NT2/D1 (cell line): ENCODE results near the gene ACRBP.
A peak's percentile ranks its signal among the peaks of the same experiment; 100 is the strongest.

Experiments
- DNase-seq: peaks from one replicate; pipeline ENCODE4 v3.0.0-alpha.2; 2011; ENCODE audit warnings: low read depth, low spot score
- H3K27me3 ChIP-seq: 2 replicates; pipeline ENCODE4 v1.6.0; 2011; ENCODE audit warnings: mild to moderate bottlenecking; ENCODE audit not compliant: insufficient read length, insufficient read depth
- H3K36me3 ChIP-seq: 2 replicates; pipeline ENCODE4 v1.6.1; 2011; ENCODE audit warnings: mild to moderate bottlenecking, low read length, mixed read lengths; ENCODE audit not compliant: insufficient read depth, insufficient read length
- H3K4me1 ChIP-seq: 2 replicates; pipeline ENCODE4 v1.5.1; 2011; ENCODE audit not compliant: insufficient read depth, insufficient read length
- H3K4me3 ChIP-seq: 2 replicates; pipeline ENCODE4 v1.5.1; 2011; ENCODE audit warnings: low read depth; ENCODE audit not compliant: insufficient read length
- H3K9ac ChIP-seq: 2 replicates; pipeline ENCODE4 v1.6.0; 2011; ENCODE audit warnings: low read depth; ENCODE audit not compliant: insufficient read length
- H3K9me3 ChIP-seq: 2 replicates; pipeline ENCODE4 v1.5.1; 2011; ENCODE audit warnings: mild to moderate bottlenecking, low read length; ENCODE audit not compliant: insufficient read depth
- SUZ12 ChIP-seq: IDR thresholded peaks from 2 replicates; pipeline ENCODE4 v1.6.1; 2011; ENCODE audit not compliant: insufficient read length, insufficient read depth; ENCODE audit errors: extremely low read depth
- YY1 ChIP-seq: IDR thresholded peaks from 2 replicates; pipeline ENCODE4 v1.6.1; 2011; ENCODE audit not compliant: insufficient read length, insufficient read depth
- ZNF274 ChIP-seq: IDR thresholded peaks from 2 replicates; pipeline ENCODE4 v1.6.1; 2011; ENCODE audit warnings: mild to moderate bottlenecking, low read depth, low read length

The ACRBP gene

GRCh38 chr12:6688999-6689882 lies 42.0 kb upstream of the ACRBP start, which contains the start of gene ZNF384:
TSS of gene ZNF384 (minus strand) at chr12:6689375. CDS start at chr12:6679520, 9,855 bp downstream.
- Histone ChIP-seq H3K27me3 (no peaks in the 10 kb centered on the region), H3K4me1 (peaks cover 8% of the 10 kb centered on the region), H3K36me3 (peaks cover 50% of the 10 kb centered on the region), H3K4me3 (peak within 1 kb of the TSS; percentile 94), H3K9ac (peak within 1 kb of the TSS; percentile 99), H3K9me3 (peaks cover 8% of the 10 kb centered on the region; the same call in 1 of the 2 replicates)
- TF ChIP-seq YY1 (no peak), ZNF274 (no peak), SUZ12 (no peak)
- DNase-seq, result peak; percentile 100

- peak; percentile 43 for DNase-seq
- no peak for TF ChIP-seq SUZ12
- TF ChIP-seq YY1, result no peak
- TF ChIP-seq ZNF274, result no peak
- peak overlapping the region; percentile 99 for H3K9ac ChIP-seq
- H3K4me3 ChIP-seq, result peak overlapping the region; percentile 94
- no peaks in the 10 kb centered on the region for H3K27me3 ChIP-seq
- peaks cover 8% of the 10 kb centered on the region; the same call in 1 of the 2 replicates for H3K9me3 ChIP-seq
- H3K36me3 ChIP-seq, result peaks cover 52% of the 10 kb centered on the region
- H3K4me1 ChIP-seq, result peaks cover 8% of the 10 kb centered on the region
These were observed 41.3 kb upstream of the ACRBP start for GRCh38 chr12:6688543-6688998.

GRCh38 chr12:6685814-6686213 lies 38.6 kb upstream of the ACRBP start:
- Histone ChIP-seq H3K9ac (no peak overlapping the region), H3K4me1 (peaks cover 2% of the 10 kb centered on the region), H3K4me3 (no peak overlapping the region), H3K36me3 (peaks cover 59% of the 10 kb centered on the region), H3K9me3 (no peaks in the 10 kb centered on the region), H3K27me3 (no peaks in the 10 kb centered on the region)
- DNase-seq, result no peak
- no peak for TF ChIP-seq ZNF274
- TF ChIP-seq YY1, result no peak
- no peak for TF ChIP-seq SUZ12

GRCh38 chr12:6684609-6685008 lies 37.4 kb upstream of the ACRBP start:
- no peak for TF ChIP-seq SUZ12
- no peak for TF ChIP-seq ZNF274
- TF ChIP-seq YY1, result no peak
- peak; percentile 76 for DNase-seq

GRCh38 chr12:6676962-6677361 lies 29.7 kb upstream of the ACRBP start:
- peaks cover 98% of the 10 kb centered on the region for H3K36me3 ChIP-seq
- H3K9ac ChIP-seq, result no peak overlapping the region
- DNase-seq, result no peak
- TF ChIP-seq ZNF274 (no peak), YY1 (no peak), SUZ12 (no peak)
- no peaks in the 10 kb centered on the region for H3K4me1 ChIP-seq
- H3K27me3 ChIP-seq, result no peaks in the 10 kb centered on the region
- H3K9me3 ChIP-seq, result no peaks in the 10 kb centered on the region
- H3K4me3 ChIP-seq, result no peak overlapping the region

More at GRCh38 chr12:6684609-6685008, 37.4 kb upstream of the ACRBP start:
- Histone ChIP-seq H3K9ac (no peak overlapping the region), H3K4me1 (peaks cover 2% of the 10 kb centered on the region), H3K27me3 (no peaks in the 10 kb centered on the region), H3K4me3 (no peak overlapping the region), H3K9me3 (no peaks in the 10 kb centered on the region), H3K36me3 (peaks cover 68% of the 10 kb centered on the region)

GRCh38 chr12:6672143-6672542 lies 24.9 kb upstream of the ACRBP start:
- TF ChIP-seq YY1 (no peak), SUZ12 (no peak), ZNF274 (no peak)
- H3K9ac ChIP-seq, result no peak overlapping the region
- peaks cover 100% of the 10 kb centered on the region for H3K36me3 ChIP-seq
- no peaks in the 10 kb centered on the region for H3K9me3 ChIP-seq
- H3K4me3 ChIP-seq, result no peak overlapping the region
- no peaks in the 10 kb centered on the region for H3K27me3 ChIP-seq
- no peaks in the 10 kb centered on the region for H3K4me1 ChIP-seq
- DNase-seq, result no peak

GRCh38 chr12:6667559-6668210 lies 20.5 kb upstream of the ACRBP start:
- no peak overlapping the region for H3K9ac ChIP-seq
- H3K9me3 ChIP-seq, result no peaks in the 10 kb centered on the region
- DNase-seq, result no peak
- no peaks in the 10 kb centered on the region for H3K27me3 ChIP-seq
- TF ChIP-seq SUZ12 (no peak), YY1 (no peak), ZNF274 (no peak)
- no peak overlapping the region for H3K4me3 ChIP-seq
- peaks cover 70% of the 10 kb centered on the region for H3K36me3 ChIP-seq
- H3K4me1 ChIP-seq, result no peaks in the 10 kb centered on the region
